ENCODE results near the gene ANXA9.
A peak's percentile ranks its signal among the peaks of the same experiment; 100 is the strongest.

ANXA9 gene

DNA sequence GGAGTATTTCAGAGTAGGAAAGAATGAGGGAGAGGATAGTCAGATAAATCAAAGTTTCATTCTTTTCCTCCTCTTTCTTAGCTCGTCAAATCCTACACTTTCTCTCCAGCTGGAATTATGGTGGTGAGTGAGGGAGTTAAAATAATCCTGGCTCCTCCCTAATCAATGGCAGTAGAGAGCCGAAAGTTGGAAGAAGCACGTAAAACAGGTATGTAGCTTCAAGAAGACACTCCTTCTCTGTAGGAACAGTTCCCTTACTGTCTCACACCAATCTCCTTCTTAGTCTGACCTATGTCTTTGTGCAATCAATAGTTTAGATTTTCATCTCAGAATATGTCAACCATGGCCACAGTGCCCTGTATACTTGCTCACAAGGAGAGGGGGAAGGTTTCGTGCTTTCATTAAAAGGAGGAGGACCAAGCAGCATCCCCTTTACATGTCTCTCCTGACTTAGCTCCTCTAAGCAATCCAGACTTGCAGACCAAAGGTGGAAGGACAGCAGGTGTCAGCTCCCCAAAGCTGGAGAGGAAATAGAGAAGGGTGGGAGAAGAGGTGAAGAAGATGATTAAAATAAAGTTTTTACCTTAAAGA lies 23.7 kb downstream of the ANXA9 start:
- no peak for DNase-seq

DNA sequence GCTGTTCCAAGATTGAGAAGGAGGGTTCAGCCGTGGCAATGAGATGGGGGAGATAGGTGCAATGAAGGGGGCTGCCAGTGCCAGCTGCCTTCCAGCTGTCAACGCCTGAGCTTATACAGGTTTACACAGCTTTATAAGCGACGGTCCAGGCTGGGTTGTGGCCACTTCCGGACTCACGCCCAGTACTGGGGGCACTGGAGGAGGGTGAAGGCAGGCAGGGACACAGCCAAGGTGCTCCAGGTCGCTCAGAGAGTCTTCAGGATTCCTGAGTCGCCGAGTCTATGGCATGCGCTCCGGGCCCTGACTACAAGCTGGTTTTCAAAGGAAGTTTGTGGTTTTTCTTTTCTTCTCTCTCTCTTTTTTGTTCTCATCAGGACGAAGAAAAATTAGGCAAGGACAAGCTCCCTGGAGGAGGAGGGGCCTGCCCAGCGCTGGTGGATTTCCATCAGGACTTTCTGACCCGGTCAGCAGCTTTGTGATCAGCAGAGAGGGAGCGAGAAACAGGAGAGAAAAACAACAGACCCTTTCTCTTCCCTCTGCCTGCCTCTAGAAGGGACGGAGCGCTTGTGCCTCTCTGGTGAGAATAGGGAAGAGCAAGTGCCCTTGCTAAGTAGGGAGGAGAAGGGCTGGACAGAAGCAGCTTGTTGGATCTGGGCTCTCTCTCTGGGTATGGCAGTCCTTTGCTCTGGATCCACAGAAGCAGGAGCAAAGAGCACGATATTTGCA lies 24.4 kb downstream of the ANXA9 start, which contains the start of gene MINDY1:
TSS of gene MINDY1 (minus strand) at position 576 of the 726 bp plus-strand sequence. CDS start 4,285 bp downstream, outside the sequence.
- DNase-seq: peak; percentile 85

DNA sequence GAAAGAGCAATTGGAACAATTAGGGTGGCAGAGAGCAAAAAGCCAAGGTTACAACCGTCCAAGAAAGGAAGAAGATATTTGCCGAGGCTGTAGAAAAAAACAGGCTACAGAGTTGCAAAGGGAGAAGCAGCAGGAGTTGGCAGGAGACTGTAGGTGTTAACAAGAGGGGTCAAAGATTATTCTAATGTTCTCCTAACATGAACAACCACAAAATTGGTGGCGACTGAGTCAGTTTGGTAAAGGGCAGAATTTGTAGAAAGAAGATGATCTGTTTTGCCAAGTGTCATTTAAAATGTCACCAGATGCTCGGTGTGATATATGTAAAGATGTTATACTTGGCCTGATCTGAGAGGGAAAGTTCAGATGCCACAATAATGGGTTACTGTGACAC lies 25.8 kb downstream of the ANXA9 start:
- no peak for DNase-seq

DNA sequence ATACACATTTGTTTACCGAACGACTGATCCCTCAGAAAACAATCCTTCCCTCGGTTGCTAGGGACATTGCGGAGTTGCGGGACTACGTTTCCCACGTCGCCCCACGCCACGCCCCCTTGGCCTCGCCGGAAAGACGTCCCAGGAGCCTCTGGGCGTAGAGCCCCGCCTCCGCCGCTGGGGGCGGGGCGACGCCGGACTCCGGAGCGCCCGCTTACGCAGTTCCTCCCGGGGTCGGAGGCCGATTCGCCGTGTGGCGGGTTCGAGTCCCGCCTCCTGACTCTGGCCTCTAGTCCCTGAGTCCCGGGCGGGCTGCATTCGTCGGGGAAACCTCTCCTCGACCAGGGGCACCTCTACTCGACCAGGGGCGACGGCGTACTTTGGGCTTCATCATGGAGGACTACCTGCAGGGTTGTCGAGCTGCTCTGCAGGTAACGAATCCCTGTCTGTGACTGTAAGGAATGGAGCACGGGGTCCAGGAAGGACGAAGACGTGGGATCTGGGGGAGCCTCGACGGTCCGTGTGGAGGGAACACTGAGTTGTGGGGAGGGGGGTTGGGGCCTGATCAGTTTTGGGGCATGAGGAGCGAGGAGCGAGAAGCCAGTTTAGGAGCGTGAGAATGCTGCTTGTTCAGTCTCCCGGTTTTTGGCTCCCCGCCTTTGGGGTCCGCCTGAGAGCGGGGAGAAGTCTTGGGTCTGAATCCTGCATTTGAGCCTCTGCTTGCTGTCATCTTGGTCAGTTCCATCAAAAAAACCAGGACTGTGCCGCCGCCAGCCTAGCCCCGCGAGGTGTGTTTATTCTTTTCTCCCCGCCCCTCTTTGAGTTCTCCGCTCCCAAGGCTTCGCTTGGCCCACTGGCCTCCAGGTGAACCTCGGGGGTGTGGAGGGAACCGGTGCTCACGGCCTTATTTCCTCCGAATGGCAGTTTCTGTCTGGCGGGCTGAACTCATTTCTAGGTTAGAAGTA lies 26.4 kb downstream of the ANXA9 start, which contains the start of gene PRUNE1:
TSS of gene PRUNE1 (plus strand) at position 206 of the 962 bp plus-strand sequence. CDS start at position 390, 184 bp downstream.
- peak; percentile 95 for DNase-seq

DNA sequence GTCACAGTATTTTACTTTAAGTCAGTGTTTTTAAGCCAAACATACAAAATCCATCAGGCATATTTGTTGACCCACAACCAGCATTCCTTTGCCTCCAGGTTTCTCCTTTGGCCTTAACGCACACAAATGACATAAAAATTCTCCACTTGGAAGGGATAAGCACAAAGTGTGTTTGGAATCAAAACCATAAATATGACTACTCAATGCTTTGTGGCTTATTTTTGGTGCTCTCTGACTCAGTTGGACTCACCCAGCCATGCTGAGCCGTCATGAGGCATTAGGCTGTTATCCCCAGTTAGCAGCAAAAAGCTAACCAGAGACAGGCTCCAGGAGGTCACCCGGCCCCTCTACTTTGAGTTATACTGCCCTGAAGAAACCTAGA lies 27.1 kb downstream of the ANXA9 start:
- DNase-seq: peak; percentile 35

DNA sequence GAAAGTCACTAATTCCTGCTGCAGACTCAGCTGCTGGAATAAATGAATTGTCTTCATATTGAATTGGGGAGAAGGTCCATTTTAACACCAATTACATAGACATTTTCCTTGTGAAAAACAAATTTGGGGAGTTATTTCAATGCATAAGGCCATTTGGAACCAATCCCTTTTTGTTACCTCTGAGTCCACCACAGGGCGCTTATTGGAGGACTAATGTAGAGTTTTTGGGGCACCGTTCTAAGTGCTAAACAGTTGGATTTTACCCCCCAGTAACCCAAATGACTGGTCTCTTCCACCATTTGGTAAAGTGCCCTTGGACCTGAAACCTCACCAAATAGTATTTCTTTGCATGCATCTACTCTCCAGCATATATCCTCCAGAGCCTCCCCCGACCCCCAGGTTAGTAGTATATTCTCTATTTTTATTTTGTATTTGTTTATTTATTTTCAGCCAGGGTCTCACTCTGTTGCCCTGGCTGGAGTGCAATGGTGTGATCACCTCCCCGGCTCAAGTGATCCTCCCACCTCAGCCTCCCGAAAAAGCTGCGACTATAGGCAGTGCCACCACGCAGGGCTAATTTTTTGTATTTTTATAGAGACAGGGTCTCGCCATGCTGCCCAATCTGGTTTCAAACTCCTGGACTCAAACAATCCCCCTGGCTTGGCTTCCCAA lies 27.7 kb downstream of the ANXA9 start:
- DNase-seq: no peak

DNA sequence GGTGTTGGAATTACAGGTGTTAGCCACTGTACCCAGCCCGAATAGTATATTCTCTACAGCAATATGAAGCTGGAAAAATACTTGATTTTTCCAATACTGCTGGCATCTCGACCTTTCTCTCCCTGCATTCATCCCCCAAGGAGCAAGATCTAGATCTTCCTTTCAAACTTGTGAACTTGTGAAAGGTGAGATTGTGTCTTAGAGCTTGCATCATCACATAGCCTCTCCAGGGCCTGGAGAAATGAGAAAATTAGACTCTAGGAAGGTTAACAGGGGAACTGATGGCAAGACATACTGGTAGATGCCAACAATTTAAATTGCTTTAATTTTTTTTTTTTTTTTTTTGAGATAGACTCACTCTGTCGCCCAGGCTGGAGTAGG lies 28.2 kb downstream of the ANXA9 start:
- DNase-seq: no peak

DNA sequence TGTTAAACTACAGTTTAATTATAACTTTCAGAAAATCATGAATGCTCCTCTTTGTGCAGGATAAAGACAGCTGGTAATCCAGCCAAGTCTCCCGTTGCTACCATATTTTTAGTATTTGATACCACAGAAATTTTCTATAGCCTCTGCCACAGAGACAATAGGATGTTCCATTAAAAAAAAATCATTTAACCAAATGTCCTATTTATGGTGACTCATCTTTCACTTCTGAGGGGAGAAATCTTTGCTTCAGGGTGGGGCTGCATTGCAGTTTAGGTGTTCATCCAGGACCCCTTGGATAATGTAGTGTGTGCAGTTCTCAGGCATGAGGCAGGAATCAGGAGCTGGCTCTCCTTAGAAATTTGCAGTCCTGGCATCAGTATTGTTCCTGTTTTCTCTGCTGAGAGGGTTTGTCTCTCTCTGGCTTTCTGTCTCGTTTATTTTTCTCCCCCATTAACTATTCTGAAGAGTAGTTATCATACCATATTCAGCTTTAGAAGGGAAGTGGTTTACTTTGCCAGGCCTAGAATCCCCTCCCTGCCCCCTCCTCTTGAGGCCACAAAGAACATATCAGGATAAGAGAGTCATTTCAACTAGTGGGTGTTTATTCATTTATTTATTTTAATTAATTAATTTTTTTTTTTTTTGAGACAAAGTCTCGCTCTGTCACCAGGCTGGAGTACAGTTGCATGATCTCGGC lies 29.2 kb downstream of the ANXA9 start:
- DNase-seq: no peak

DNA sequence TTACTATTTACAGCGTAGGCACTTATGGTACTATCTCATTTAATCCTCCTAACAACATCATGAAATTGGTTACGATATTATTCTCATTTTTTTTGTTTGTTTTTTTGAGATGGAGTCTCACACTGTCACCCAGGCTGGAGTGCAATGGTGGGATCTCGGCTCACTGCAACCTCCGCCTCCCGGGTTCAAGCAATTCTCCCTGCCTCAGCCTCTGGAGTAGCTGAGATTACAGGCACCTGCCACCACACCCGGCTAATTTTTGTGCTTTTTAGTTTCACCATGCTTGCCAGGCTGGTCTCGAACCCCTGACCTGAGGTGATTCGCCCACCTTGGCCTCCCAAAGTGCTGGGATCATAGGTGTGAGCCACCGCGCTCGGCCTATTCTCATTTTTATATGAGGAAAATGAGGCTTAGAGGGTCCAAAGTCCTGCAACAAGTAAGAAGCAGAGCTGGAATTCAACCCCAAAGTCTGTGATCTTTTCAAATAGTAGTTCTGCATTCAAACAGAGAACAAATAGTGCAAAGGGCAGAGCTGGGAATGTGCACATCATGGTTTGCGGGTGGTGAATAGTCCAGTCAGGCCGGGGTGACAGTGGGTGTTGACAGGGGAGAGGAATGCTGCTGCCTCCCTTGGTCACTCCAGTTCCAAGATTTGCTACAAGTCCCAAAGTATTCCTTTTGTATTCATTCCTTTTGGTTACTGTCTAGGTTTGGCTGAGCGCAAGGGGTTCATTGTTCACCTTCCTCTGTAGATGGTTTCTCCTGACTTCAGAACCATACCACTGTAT lies 30.8 kb downstream of the ANXA9 start:
- no peak for DNase-seq

DNA sequence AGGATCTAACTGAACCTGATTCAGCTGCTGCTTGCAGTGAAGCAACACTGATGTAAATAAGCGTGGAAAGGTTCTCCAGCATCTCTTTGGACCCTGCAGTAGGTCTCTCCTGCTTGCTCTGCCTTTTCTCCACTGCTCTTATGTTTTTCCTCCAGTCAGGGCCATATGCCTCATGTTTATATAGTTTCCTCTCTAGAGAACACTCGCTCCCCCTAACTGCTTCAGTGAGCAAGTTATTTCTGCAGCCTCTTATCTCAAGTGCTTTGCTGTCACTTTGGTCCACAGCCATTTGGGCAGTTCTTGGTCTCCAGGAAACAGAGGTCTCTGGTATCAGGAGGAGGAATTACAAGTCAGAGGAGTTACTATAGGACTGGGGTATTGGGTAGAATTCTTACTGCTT lies 31.4 kb downstream of the ANXA9 start:
- no peak for DNase-seq

DNA sequence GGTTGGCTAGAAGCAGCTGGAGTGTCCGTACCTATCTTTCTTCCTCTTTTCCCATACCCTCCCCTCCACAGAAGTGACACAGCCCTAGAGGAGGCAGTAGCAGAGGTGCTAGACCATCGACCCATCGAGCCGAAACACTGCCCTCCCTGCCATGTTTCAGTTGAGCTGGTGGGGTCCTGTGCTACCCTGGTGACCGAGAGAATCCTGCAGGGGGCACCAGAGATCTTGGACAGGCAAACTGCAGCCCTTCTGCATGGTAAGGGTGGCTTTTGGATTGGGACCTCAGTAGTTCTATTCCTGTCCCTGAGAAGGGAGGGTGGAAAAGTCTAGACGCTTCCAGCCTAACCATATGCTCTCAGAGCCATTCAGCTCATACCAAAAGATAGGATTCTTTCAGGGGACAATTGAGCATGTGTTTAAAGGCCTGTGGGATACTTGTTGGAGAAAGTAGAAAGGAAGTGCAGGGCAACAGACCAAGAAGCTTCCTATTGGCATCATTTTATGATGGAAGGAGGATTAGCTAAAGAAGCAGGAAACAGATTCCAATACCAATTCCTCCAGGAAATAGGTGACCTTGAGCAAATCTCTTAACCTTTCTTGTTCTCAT lies 42.6 kb downstream of the ANXA9 start:
- DNase-seq: peak; percentile 63

DNA sequence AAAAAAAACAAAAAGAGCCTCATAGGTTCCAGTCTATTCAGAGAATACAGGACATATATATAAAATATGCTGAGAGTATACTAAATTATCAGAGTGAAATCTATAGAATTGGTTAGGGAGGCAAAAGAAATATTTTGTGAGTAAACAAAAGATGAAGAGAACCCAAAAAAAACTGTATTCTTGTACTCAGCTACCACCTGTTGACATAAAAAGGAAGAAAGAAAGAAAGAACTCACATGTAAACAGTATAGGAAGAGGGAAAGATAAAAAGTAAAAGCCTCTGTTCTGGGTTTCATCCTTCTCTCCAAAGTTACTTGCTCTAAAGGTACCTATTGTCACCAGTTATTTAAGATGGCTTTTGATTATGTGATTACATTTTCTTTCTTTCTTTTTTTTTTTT lies 44.4 kb downstream of the ANXA9 start:
- DNase-seq: no peak

DNA sequence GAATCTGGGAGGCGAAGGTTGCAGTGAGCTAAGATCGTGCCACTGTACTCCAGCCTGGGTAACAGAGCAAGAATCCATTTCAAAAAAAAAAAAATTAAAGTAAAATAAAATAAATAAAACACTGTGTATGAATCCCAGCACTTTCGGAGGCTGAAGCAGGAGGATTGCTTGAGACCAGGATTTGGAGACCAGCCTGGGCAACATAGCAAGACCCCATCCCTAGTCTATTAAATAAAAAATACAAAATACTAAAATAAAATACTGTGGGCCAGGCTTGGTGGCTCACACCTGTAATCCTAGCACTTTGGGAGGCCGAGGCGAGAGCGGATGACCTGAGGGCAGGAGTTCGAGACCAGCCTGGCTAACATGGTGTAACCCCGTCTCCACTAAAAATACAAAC lies 50.1 kb downstream of the ANXA9 start:
- DNase-seq: no peak

DNA sequence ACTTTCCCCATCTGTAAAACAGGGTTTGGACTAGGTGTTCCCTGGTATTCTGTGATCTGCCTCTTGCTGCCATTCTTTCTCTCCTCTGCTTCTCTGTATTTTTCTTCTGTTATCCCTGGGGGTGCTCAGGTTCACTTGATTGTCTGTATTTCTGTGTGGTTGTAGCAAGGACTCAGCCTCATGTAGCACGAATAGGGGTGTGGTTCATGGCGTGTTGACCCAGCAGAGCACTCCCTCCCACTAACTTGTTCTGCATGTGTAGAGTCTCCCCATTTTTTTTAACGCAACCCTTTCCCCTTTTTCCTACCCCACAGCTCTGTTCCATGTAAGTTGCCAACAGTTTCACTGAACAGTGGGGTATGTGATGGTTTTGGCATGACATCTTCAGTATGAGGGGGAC lies 53.1 kb downstream of the ANXA9 start:
- DNase-seq: no peak

DNA sequence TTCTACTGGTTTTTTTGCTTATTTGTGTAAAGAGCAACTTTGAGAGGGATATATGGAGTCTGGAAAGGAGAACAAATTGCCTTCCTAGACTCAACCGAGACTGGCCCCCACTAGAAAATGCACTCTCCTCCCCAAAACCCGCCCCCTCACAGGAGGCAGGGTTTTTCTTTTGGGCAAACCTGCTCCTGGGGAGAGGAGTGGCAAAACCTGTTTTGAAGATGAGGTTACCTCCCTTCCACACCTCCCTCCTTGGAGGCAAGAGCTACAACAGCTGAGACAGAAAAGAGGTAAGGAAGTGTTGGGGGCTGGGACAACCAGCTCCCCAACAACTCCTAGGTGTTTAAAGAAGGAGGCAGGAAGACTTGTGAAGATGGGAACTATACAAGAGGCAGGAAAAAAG lies 54.3 kb downstream of the ANXA9 start, which contains the start of gene BNIPL:
TSS of gene BNIPL (plus strand) at position 231 of the 400 bp plus-strand sequence. CDS start at position 371, 140 bp downstream.
- no peak for DNase-seq

DNA sequence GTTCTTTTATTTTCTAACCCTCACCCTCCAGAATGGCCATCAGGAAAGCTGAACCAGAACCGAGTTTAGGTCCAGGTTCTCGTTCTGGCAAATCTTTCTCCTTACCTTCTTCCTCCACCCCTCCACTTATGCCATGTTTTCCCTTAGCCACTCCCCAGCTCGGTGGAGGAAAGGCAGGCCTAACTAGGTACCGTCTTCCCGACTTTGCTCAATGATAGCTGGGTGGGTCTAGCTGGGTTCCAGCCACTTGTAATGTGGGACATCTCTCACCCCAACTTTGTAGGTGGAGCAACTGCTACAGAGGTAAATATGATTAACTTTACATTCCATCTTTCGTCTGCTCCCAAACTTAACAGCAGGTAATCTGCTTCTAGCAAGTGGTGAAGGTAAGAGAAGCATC lies 54.9 kb downstream of the ANXA9 start:
- DNase-seq: no peak

DNA sequence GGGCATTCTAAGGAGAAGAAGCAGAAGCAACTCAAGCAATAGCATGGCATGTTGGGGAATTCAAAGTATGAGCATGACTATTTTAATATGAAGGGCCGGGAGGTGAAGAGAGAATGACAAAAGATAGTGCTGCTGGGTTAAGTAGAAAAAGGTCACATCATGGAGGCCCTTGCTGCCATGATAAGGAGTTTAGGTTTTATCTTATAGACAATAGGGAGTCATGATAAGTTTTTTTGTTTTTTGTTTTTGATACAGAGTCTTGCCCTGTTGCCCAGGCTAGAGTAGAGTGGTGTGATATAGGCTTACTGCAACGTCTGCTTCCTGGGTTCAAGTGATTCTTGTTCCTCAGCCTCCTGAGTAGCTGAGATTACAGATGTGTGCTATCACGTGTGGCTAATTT lies 57.4 kb downstream of the ANXA9 start:
- DNase-seq: no peak

DNA sequence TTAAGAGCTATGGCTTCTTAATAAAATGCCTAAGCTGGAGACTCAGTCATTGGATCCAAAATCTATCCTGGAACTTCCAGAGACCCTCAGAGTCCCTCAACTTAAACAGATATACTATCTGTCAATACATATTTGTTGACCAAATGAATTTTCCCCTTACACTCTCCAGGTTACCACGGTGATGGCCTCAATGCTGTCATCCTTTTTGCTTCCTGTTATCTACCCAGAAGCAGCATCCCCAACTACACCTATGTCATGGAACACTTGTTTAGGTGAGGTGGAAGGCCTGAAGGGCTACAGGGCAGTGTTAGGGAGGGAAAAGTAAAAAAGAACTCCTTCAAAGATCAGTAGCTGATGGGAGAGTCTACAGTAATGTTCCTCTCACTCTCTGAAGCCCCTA lies 61.1 kb downstream of the ANXA9 start:
- DNase-seq: no peak

Measured in EL (cell line).